MM.1S (cell line): Measurements from ENCODE around the gene MYEF2.

Experiments used
- EZH2phosphoT487 ChIP-seq: fragments of 300-600 bp; sonication (generic); IDR thresholded peaks from 2 replicates; pipeline ENCODE4 v1.6.1; 2018; ENCODE audit warnings: antibody characterized with exemption, low read length
- TF ChIP-seq, protein P1 (sequence below): fragments of 300-600 bp; sonication (generic); IDR thresholded peaks from 2 replicates; pipeline ENCODE4 v1.5.1; 2016; ENCODE audit warnings: antibody characterized with exemption, low read length, mixed read lengths

DNA sequence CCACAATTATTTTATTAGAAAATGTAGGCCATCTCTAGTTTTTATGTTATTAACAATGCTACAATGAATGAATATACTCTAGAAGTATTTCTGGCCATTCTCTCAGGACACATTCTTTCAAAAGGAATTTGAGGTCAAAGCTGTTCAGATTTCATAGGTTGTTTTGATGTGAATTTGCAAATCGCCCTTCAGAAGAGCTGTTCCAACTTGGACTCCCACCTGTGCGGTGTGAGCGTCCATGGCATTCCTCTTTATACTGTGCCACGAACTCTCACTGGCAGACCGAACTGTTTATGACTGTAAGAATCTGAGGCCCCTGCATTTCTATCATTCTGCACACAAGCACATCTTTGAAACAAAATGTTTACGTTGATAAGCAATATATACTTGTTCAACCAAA is 75.9 kb downstream of the MYEF2 start:
- TF ChIP-seq, protein P1, sequence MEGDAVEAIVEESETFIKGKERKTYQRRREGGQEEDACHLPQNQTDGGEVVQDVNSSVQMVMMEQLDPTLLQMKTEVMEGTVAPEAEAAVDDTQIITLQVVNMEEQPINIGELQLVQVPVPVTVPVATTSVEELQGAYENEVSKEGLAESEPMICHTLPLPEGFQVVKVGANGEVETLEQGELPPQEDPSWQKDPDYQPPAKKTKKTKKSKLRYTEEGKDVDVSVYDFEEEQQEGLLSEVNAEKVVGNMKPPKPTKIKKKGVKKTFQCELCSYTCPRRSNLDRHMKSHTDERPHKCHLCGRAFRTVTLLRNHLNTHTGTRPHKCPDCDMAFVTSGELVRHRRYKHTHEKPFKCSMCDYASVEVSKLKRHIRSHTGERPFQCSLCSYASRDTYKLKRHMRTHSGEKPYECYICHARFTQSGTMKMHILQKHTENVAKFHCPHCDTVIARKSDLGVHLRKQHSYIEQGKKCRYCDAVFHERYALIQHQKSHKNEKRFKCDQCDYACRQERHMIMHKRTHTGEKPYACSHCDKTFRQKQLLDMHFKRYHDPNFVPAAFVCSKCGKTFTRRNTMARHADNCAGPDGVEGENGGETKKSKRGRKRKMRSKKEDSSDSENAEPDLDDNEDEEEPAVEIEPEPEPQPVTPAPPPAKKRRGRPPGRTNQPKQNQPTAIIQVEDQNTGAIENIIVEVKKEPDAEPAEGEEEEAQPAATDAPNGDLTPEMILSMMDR = no peak
- TF ChIP-seq EZH2phosphoT487 = no peak
